Neural cell (in vitro differentiated cells): ENCODE data around the gene SP8. TPM values are rescaled to one million over a fixed set of nuclear protein-coding genes. Genes with fewer than 3 reads are reported as not detected.

ENCODE experiments used
- H2AFZ ChIP-seq: fragments of 200-600, 300-800 bp; sonication (generic), shearing (Covaris generic); 2 replicates; pipeline ENCODE4 v1.6.0; 2014; ENCODE audit warnings: low read depth, mild to moderate bottlenecking, antibody characterized with exemption, low read length, moderate library complexity
- H3F3A ChIP-seq: fragments of 200-600 bp; shearing (Covaris generic); 2 replicates; pipeline ENCODE4 v1.6.1; 2016; ENCODE audit warnings: mild to moderate bottlenecking, moderate library complexity, mixed read lengths, antibody characterized with exemption, low read length; ENCODE audit not compliant: insufficient read depth, poor library complexity, severe bottlenecking
- H3K27ac ChIP-seq: fragments of 200-600, 300-800 bp; sonication (generic), shearing (Covaris generic); 2 replicates; pipeline ENCODE4 v1.5.1; 2014; ENCODE audit warnings: mild to moderate bottlenecking, low read length, moderate library complexity
- H3K27me3 ChIP-seq: fragments of 300-800, 200-600 bp; sonication (generic), shearing (Covaris generic); 2 replicates; pipeline ENCODE4 v1.6.0; 2014; ENCODE audit warnings: mild to moderate bottlenecking, low read depth, low read length, moderate library complexity; ENCODE audit not compliant: insufficient read depth
- H3K36me3 ChIP-seq: fragments of 300-800, 200-600 bp; sonication (generic), shearing (Covaris generic); 2 replicates; pipeline ENCODE4 v1.5.1; 2014; ENCODE audit warnings: mild to moderate bottlenecking, antibody characterized with exemption, low read length, moderate library complexity; ENCODE audit not compliant: insufficient read depth
- H3K4me2 ChIP-seq: fragments of 300-800, 200-600 bp; sonication (generic), shearing (Covaris generic); 2 replicates; pipeline ENCODE4 v1.6.0; 2014; ENCODE audit warnings: mild to moderate bottlenecking, low read length
- H3K4me3 ChIP-seq: fragments of 300-800, 200-600 bp; sonication (generic), shearing (Covaris generic); 2 replicates; pipeline ENCODE4 v1.5.1; 2014; ENCODE audit warnings: mild to moderate bottlenecking, low read length, moderate library complexity
- H3K79me2 ChIP-seq: fragments of 200-600 bp; shearing (Covaris generic); replicated peaks from 2 replicates; pipeline ENCODE4 v1.6.0; 2014; ENCODE audit warnings: mild to moderate bottlenecking, low read length, moderate library complexity; ENCODE audit not compliant: insufficient read depth
- H3K9ac ChIP-seq: fragments of 300-800, 200-600 bp; sonication (generic), shearing (Covaris generic); 2 replicates; pipeline ENCODE4 v1.6.1; 2016; ENCODE audit warnings: mild to moderate bottlenecking, low read length, mixed read lengths
- H3K9me2 ChIP-seq: fragments of 200-600 bp; shearing (Covaris generic); 2 replicates; pipeline ENCODE4 v1.6.1; 2016; ENCODE audit warnings: mild to moderate bottlenecking, low read length, mixed read lengths; ENCODE audit not compliant: insufficient read depth
- H3K9me3 ChIP-seq: fragments of 200-600, 300-800 bp; sonication (generic), shearing (Covaris generic); 2 replicates; pipeline ENCODE4 v1.6.1; 2016; ENCODE audit warnings: mild to moderate bottlenecking, mixed run types, low read length, moderate library complexity, mixed read lengths
- H4K20me1 ChIP-seq: fragments of 200-600 bp; shearing (Covaris generic); 2 replicates; pipeline ENCODE4 v1.6.1; 2016; ENCODE audit warnings: mild to moderate bottlenecking, mixed run types; ENCODE audit not compliant: insufficient read depth
- CTCF ChIP-seq: fragments of 450-650 bp; IDR thresholded peaks from 2 replicates; pipeline ENCODE4 v1.5.1; 2014; ENCODE audit warnings: antibody characterized with exemption, mild to moderate bottlenecking, moderate library complexity; ENCODE audit not compliant: poor library complexity, severe bottlenecking
- EP300 ChIP-seq: fragments of 450-650 bp; conservative IDR thresholded peaks from 2 replicates; pipeline ENCODE4 v1.6.1; 2014; ENCODE audit warnings: antibody characterized with exemption, mild to moderate bottlenecking, moderate library complexity; ENCODE audit not compliant: poor library complexity, severe bottlenecking
- EZH2 ChIP-seq: fragments of 200-600, 300-800 bp; shearing (Covaris generic), sonication (generic); IDR thresholded peaks from 2 replicates; pipeline ENCODE4 v1.6.1; 2014; ENCODE audit warnings: antibody characterized with exemption, low read length, borderline replicate concordance, mild to moderate bottlenecking; ENCODE audit not compliant: insufficient read depth, poor library complexity, severe bottlenecking
- MXI1 ChIP-seq: fragments of 450-650 bp; conservative IDR thresholded peaks from 2 replicates; pipeline ENCODE4 v1.6.1; 2014; ENCODE audit warnings: antibody characterized with exemption, mild to moderate bottlenecking; ENCODE audit not compliant: poor library complexity, severe bottlenecking
- POLR2AphosphoS5 ChIP-seq: IDR thresholded peaks from 2 replicates; pipeline ENCODE4 v1.6.1; 2012
- RAD21 ChIP-seq: fragments of 450-650 bp; conservative IDR thresholded peaks from 2 replicates; pipeline ENCODE4 v1.6.1; 2014; ENCODE audit warnings: antibody characterized with exemption, mild to moderate bottlenecking, moderate library complexity
- REST ChIP-seq: IDR thresholded peaks from 2 replicates; pipeline ENCODE4 v1.6.1; 2012; ENCODE audit warnings: borderline replicate concordance
- SMC3 ChIP-seq: fragments of 450-650 bp; conservative IDR thresholded peaks from 2 replicates; pipeline ENCODE4 v1.6.1; 2014; ENCODE audit warnings: antibody characterized with exemption, mild to moderate bottlenecking, moderate library complexity; ENCODE audit not compliant: poor library complexity
- TAF1 ChIP-seq: IDR thresholded peaks from 2 replicates; pipeline ENCODE4 v1.6.1; 2012; ENCODE audit warnings: low read depth
- polyA plus RNA-seq: library from polyadenylated mRNA; depleted of rRNA; stranded (reverse); fragments of >200 nt; gene quantifications from 2 replicates; pipeline ENCODE4 v1.2.3, GENCODE V29; 2014

Gene SP8
- polyA plus RNA-seq, 1 donor from 2014 or later: 8.7 TPM

GRCh38 chr7:20786049-20786412, 655 bp downstream of the SP8 start:
- Histone ChIP-seq H2AFZ (no peak overlapping the region), H3K27me3 (peaks cover 86% of the 10 kb centered on the region), H3K27ac (peak overlapping the region; percentile 76), H3K9me2 (no peaks in the 10 kb centered on the region), H3K9me3 (no peaks in the 10 kb centered on the region), H4K20me1 (no peaks in the 10 kb centered on the region), H3K9ac (peak overlapping the region; percentile 68), H3K36me3 (no peaks in the 10 kb centered on the region), H3K4me2 (peak overlapping the region; percentile 58), H3K4me3 (peak overlapping the region; percentile 66), H3K79me2 (peaks cover 49% of the 10 kb centered on the region), H3F3A (no peaks in the 10 kb centered on the region)
- no peak for TF ChIP-seq MXI1
- no peak for TF ChIP-seq TAF1
- no peak for TF ChIP-seq CTCF
- TF ChIP-seq EP300: no peak
- no peak for TF ChIP-seq RAD21
- no peak for TF ChIP-seq POLR2AphosphoS5

- Histone ChIP-seq H3K27me3 (peaks cover 86% of the 10 kb centered on the region), H3K9me2 (no peaks in the 10 kb centered on the region), H3K79me2 (peaks cover 55% of the 10 kb centered on the region), H2AFZ (no peak overlapping the region), H3F3A (no peaks in the 10 kb centered on the region), H3K36me3 (no peaks in the 10 kb centered on the region), H3K27ac (peak overlapping the region; percentile 76), H3K9ac (peak overlapping the region; percentile 68), H3K4me3 (peak overlapping the region; percentile 66), H4K20me1 (no peaks in the 10 kb centered on the region), H3K4me2 (peak overlapping the region; percentile 58), H3K9me3 (no peaks in the 10 kb centered on the region)
- TF ChIP-seq POLR2AphosphoS5 (peak; percentile 39), EZH2 (peak; percentile 51), EP300 (no peak), MXI1 (no peak), CTCF (no peak), RAD21 (no peak), REST (no peak), TAF1 (peak; percentile 40), SMC3 (no peak)
Observed at GRCh38 chr7:20785157-20786048, 1.3 kb downstream of the SP8 start.
